IMR-90 (cell line): ENCODE data around the gene CRNN. TPM values are rescaled to one million over a fixed set of nuclear protein-coding genes. Genes with fewer than 3 reads are reported as not detected.

ENCODE experiments used
- ATAC-seq: fragments of 200-7000 bp; cut with Tn5 transposase; 2 replicates; pipeline ENCODE4 v1.9.1; 2020; ENCODE audit warnings: low read depth, mild to moderate bottlenecking, moderate library complexity
- BruUV-seq: library from RNA; stranded (reverse); fragments of 400-500 nt; replicated peaks from 2 replicates; lab custom pipeline; 2021; lab: Mats Ljungman, UMichigan
- CTCF ChIA-PET: fragments of 300-600 bp; formaldehyde crosslinking; extraction: SDS; loops from one replicate; lab custom pipeline; 2021; ENCODE audit warnings: antibody characterized with exemption; lab: Yijun Ruan, JAX
- POLR2A ChIA-PET: fragments of 300-600 bp; sonication (Branson Sonifier 250); formaldehyde crosslinking; loops from one replicate; lab custom pipeline; 2022; ENCODE audit warnings: antibody characterized with exemption; ENCODE audit not compliant: unreplicated experiment; lab: Charles Lee
- DNase-seq: peaks from one replicate; pipeline ENCODE4 v3.0.0; 2013
- H2AFZ ChIP-seq: replicated peaks from 2 replicates; pipeline ENCODE3; 2013; ENCODE audit warnings: low read length, mild to moderate bottlenecking; ENCODE audit not compliant: poor library complexity
- H2AK5ac ChIP-seq: 2 replicates; pipeline ENCODE4 v1.6.1; 2013; ENCODE audit warnings: low read depth, low read length, inconsistent platforms
- H2AK9ac ChIP-seq: replicated peaks from 2 replicates; pipeline ENCODE3; 2013; ENCODE audit warnings: mild to moderate bottlenecking, low read depth, low read length, moderate library complexity; ENCODE audit not compliant: poor library complexity
- H2BK120ac ChIP-seq: 2 replicates; pipeline ENCODE4 v1.6.1; 2013; ENCODE audit warnings: low read depth, low read length, inconsistent platforms
- H2BK15ac ChIP-seq: 3 replicates; pipeline ENCODE4 v1.6.1; 2013; ENCODE audit warnings: low read depth, low read length, inconsistent platforms
- H2BK20ac ChIP-seq: 2 replicates; pipeline ENCODE4 v1.6.1; 2013; ENCODE audit warnings: low read depth, mild to moderate bottlenecking, inconsistent platforms, low read length, moderate library complexity
- H2BK5ac ChIP-seq: 2 replicates; pipeline ENCODE4 v1.6.1; 2013; ENCODE audit warnings: mild to moderate bottlenecking, low read depth, low read length, inconsistent platforms; ENCODE audit not compliant: poor library complexity, severe bottlenecking
- H3K14ac ChIP-seq: replicated peaks from 2 replicates; pipeline ENCODE4 v1.6.1; 2013; ENCODE audit warnings: low read depth, low read length, inconsistent platforms
- H3K18ac ChIP-seq: 2 replicates; pipeline ENCODE4 v1.6.1; 2013; ENCODE audit warnings: low read depth, low read length, control low read depth
- H3K23ac ChIP-seq: 2 replicates; pipeline ENCODE4 v1.6.1; 2013; ENCODE audit warnings: low read depth, low read length, inconsistent platforms
- H3K27ac ChIP-seq: 2 replicates; pipeline ENCODE4 v1.5.1; 2013; ENCODE audit warnings: mild to moderate bottlenecking, control low read depth, low read length; ENCODE audit not compliant: insufficient read depth
- H3K27me3 ChIP-seq: 2 replicates; pipeline ENCODE4 v1.6.1; 2013; ENCODE audit warnings: low read length; ENCODE audit not compliant: control insufficient read depth, insufficient read depth
- H3K36me3 ChIP-seq: 2 replicates; pipeline ENCODE4 v1.6.1; 2013; ENCODE audit warnings: low read length, mixed read lengths; ENCODE audit not compliant: control insufficient read depth, insufficient read depth
- H3K4ac ChIP-seq: 2 replicates; pipeline ENCODE4 v1.6.1; 2013; ENCODE audit warnings: low read depth, low read length, inconsistent platforms
- H3K4me1 ChIP-seq: 2 replicates; pipeline ENCODE4 v1.6.1; 2013; ENCODE audit warnings: low read length, mixed read lengths; ENCODE audit not compliant: control insufficient read depth, insufficient read depth
- H3K4me2 ChIP-seq: 2 replicates; pipeline ENCODE4 v1.6.1; 2013; ENCODE audit warnings: low read depth, mild to moderate bottlenecking, control low read depth, low read length, moderate library complexity
- H3K4me3 ChIP-seq: 2 replicates; pipeline ENCODE4 v1.5.1; 2013; ENCODE audit warnings: low read depth, mild to moderate bottlenecking, control low read depth, low read length, moderate library complexity; ENCODE audit not compliant: insufficient read depth
- H3K56ac ChIP-seq: 2 replicates; pipeline ENCODE4 v1.6.1; 2013; ENCODE audit warnings: low read length, inconsistent platforms; ENCODE audit not compliant: insufficient read depth; ENCODE audit errors: extremely low read depth
- H3K79me1 ChIP-seq, 2 experiments: 2 replicates each; pipeline ENCODE4 v1.6.1; 2013; ENCODE audit warnings: low read length in 2 of 2, inconsistent platforms in 1 of 2, low read depth in 1 of 2
- H3K9ac ChIP-seq: 2 replicates; pipeline ENCODE4 v1.6.1; 2013; ENCODE audit warnings: low read depth, low read length, control low read depth
- H3K9me1 ChIP-seq: 2 replicates; pipeline ENCODE4 v1.6.1; 2013; ENCODE audit warnings: low read length, inconsistent platforms; ENCODE audit not compliant: insufficient read depth
- H3K9me3 ChIP-seq: 2 replicates; pipeline ENCODE4 v1.6.1; 2013; ENCODE audit warnings: low read length; ENCODE audit not compliant: control insufficient read depth, insufficient read depth
- H4K20me1 ChIP-seq: 2 replicates; pipeline ENCODE4 v1.6.1; 2013; ENCODE audit warnings: low read length, inconsistent platforms; ENCODE audit not compliant: insufficient read depth
- H4K5ac ChIP-seq: 2 replicates; pipeline ENCODE4 v1.6.1; 2013; ENCODE audit warnings: mild to moderate bottlenecking, low read depth, low read length, control low read depth
- H4K8ac ChIP-seq, 2 experiments: 2 replicates each; pipeline ENCODE4 v1.6.1; 2013; ENCODE audit warnings: low read depth in 2 of 2, low read length in 2 of 2, control low read depth in 1 of 2, inconsistent platforms in 1 of 2
- H4K91ac ChIP-seq: 2 replicates; pipeline ENCODE4 v1.6.1; 2013; ENCODE audit warnings: low read depth, low read length, inconsistent platforms; ENCODE audit not compliant: insufficient read depth
- CEBPB ChIP-seq: IDR thresholded peaks from 2 replicates; pipeline ENCODE4 v1.6.1; 2012; ENCODE audit warnings: low read depth, low read length, improper control_type of control experiment
- CHD1 ChIP-seq: IDR thresholded peaks from 2 replicates; pipeline ENCODE4 v1.6.1; 2012; ENCODE audit warnings: low read depth, low read length, improper control_type of control experiment
- CTCF ChIP-seq: conservative IDR thresholded peaks from 2 replicates; pipeline ENCODE4 v1.5.1; 2012; ENCODE audit warnings: mild to moderate bottlenecking, low read depth, low read length, improper control_type of control experiment
- ELK1 ChIP-seq: fragments of 150-350 bp; IDR thresholded peaks from 2 replicates; pipeline ENCODE4 v1.6.1; 2016; ENCODE audit warnings: low read depth, mild to moderate bottlenecking, low read length, moderate library complexity, borderline replicate concordance
- FOS ChIP-seq: fragments of 150-350 bp; IDR thresholded peaks from 2 replicates; pipeline ENCODE4 v1.6.1; 2016; ENCODE audit warnings: low read depth, low read length
- MAFK ChIP-seq: IDR thresholded peaks from 2 replicates; pipeline ENCODE4 v1.6.1; 2012; ENCODE audit warnings: low read depth, low read length, improper control_type of control experiment
- MAZ ChIP-seq: IDR thresholded peaks from 2 replicates; pipeline ENCODE4 v1.6.1; 2012; ENCODE audit warnings: low read depth, mild to moderate bottlenecking, low read length, improper control_type of control experiment, moderate library complexity, borderline replicate concordance
- MXI1 ChIP-seq: IDR thresholded peaks from 2 replicates; pipeline ENCODE4 v1.6.1; 2012; ENCODE audit warnings: low read depth, mild to moderate bottlenecking, low read length, moderate library complexity, borderline replicate concordance
- NFE2L2 ChIP-seq: fragments of 150-350 bp; IDR thresholded peaks from 2 replicates; pipeline ENCODE4 v1.6.1; 2016; ENCODE audit warnings: low read depth, mild to moderate bottlenecking, low read length
- POLR2A ChIP-seq: IDR thresholded peaks from 2 replicates; pipeline ENCODE4 v1.6.1; 2012; ENCODE audit warnings: mild to moderate bottlenecking, low read depth, low read length
- RAD21 ChIP-seq: IDR thresholded peaks from 2 replicates; pipeline ENCODE4 v1.6.1; 2012; ENCODE audit warnings: low read length, improper control_type of control experiment
- RCOR1 ChIP-seq: IDR thresholded peaks from 2 replicates; pipeline ENCODE4 v1.6.1; 2012; ENCODE audit warnings: mild to moderate bottlenecking, low read length, improper control_type of control experiment; ENCODE audit not compliant: insufficient replicate concordance
- RFX5 ChIP-seq: IDR thresholded peaks from 2 replicates; pipeline ENCODE4 v1.8.0; 2012; ENCODE audit warnings: low read depth, mild to moderate bottlenecking, low read length, moderate library complexity
- SMC3 ChIP-seq: fragments of 150-350 bp; IDR thresholded peaks from 2 replicates; pipeline ENCODE4 v1.6.1; 2016; ENCODE audit warnings: low read depth, mild to moderate bottlenecking, antibody characterized with exemption, low read length, moderate library complexity
- USF2 ChIP-seq: fragments of 150-350 bp; IDR thresholded peaks from 2 replicates; pipeline ENCODE4 v1.6.1; 2017; ENCODE audit warnings: mild to moderate bottlenecking, antibody characterized with exemption, low read length, low read depth
- WGBS, 2 experiments: methylation state at CpG; one replicate each; pipeline versions ENCODE4 v1.1.5 to v1.1.7; 2013; ENCODE audit warnings: missing lambda C conversion rate in 2 of 2; ENCODE audit not compliant: insufficient read length in 1 of 2; ENCODE audit errors: extremely low coverage in 2 of 2; 5-methylcytosine and 5-hydroxymethylcytosine counted together
- dilution Hi-C: fragments of 300-500 bp; cut with HindIII; formaldehyde crosslinking; loops from one replicate; pipeline ENCODE4 v1.14.3; 2018; ENCODE audit warnings: low sequenced_read_pairs; ENCODE audit not compliant: unreplicated experiment
- in situ Hi-C: fragments of 300-500 bp; cut with MboI; formaldehyde crosslinking; loops from 3 replicates; pipeline ENCODE4 v1.14.3; 2019; ENCODE audit warnings: low sequenced_read_pairs, inconsistent platforms, mixed read lengths
- intact Hi-C: fragments of 100-400 bp; cut with micrococcal nuclease; formaldehyde crosslinking; loops from 2 replicates; pipeline ENCODE4 v1.10.0; 2022
- polyA plus RNA-seq, 3 experiments: library from polyadenylated mRNA; depleted of rRNA; stranded (reverse); fragments of >200 nt; gene quantifications; 2 replicates each; pipeline ENCODE4 v1.2.3, GENCODE V29; 2012; ENCODE audit warnings: low replicate concordance in 1 of 3
- total RNA-seq: library from RNA; depleted of rRNA; stranded (reverse); fragments of >200 nt; gene quantifications from 2 replicates; pipeline ENCODE4 v1.2.3, GENCODE V29; 2012

CRNN gene
- total and polyA plus RNA-seq, 2 of the 4 experiments (the other 2 are of a cell fraction): not detected

GRCh38 chr1:152410028-152410427 lies 4.0 kb downstream of the CRNN start:
- ATAC-seq (no peak), DNase-seq (no peak)
- H4K5ac ChIP-seq: no peak overlapping the region
- H3K4me3 ChIP-seq: no peak overlapping the region
- H2AK9ac ChIP-seq: no peak overlapping the region
- no peak overlapping the region for H2BK15ac ChIP-seq
- in situ Hi-C loops: no loop called here
- no peak overlapping the region for H3K18ac ChIP-seq
- no peak overlapping the region for H3K4ac ChIP-seq
- TF ChIP-seq RAD21 (no peak), CEBPB (no peak), RFX5 (no peak), USF2 (no peak), CTCF (no peak), FOS (no peak), CHD1 (no peak), MXI1 (no peak), POLR2A (no peak), MAFK (no peak), NFE2L2 (no peak), RCOR1 (no peak), ELK1 (no peak), MAZ (no peak), SMC3 (no peak)
- H3K56ac ChIP-seq: no peak overlapping the region
- CTCF ChIA-PET: no interaction called here
- no peak overlapping the region for H3K9ac ChIP-seq
- H2AK5ac ChIP-seq: no peak overlapping the region
- no peak overlapping the region for H2AFZ ChIP-seq
- BruUV-seq: no TSS peak
- no peak overlapping the region for H4K91ac ChIP-seq
- H3K36me3 ChIP-seq: no peaks in the 10 kb centered on the region
- H3K4me1 ChIP-seq: no peaks in the 10 kb centered on the region
- H3K27me3 ChIP-seq: no peaks in the 10 kb centered on the region
- no peak overlapping the region for H3K23ac ChIP-seq
- dilution Hi-C loops: no loop called here
- no peak overlapping the region for H3K27ac ChIP-seq
- no peak overlapping the region for H3K4me2 ChIP-seq
- WGBS, 2 experiments: 57% methylated on average over 1 of the region's 3 CpGs; no CpG with 5 or more reads in 1 of the 2 experiments
- H3K14ac ChIP-seq: no peak overlapping the region
- no peak overlapping the region for H2BK5ac ChIP-seq
- H3K9me3 ChIP-seq: no peaks in the 10 kb centered on the region
- no peaks in the 10 kb centered on the region for H3K9me1 ChIP-seq
- H3K79me1 ChIP-seq: no peaks in the 10 kb centered on the region
- intact Hi-C loops: no loop called here
- no peak overlapping the region for H4K8ac ChIP-seq
- H2BK120ac ChIP-seq: no peak overlapping the region
- H2BK20ac ChIP-seq: no peak overlapping the region
- POLR2A ChIA-PET: no interaction called here
- H4K20me1 ChIP-seq: no peaks in the 10 kb centered on the region
